Measurements from ENCODE around the gene TERB1. TPM values are rescaled to one million over a fixed set of nuclear protein-coding genes. Genes with fewer than 3 reads are reported as not detected.

Gene TERB1
- total RNA-seq, 3 donors from 2014 or later, result 0.28 to 0.32 TPM; not detected in 1

DNA sequence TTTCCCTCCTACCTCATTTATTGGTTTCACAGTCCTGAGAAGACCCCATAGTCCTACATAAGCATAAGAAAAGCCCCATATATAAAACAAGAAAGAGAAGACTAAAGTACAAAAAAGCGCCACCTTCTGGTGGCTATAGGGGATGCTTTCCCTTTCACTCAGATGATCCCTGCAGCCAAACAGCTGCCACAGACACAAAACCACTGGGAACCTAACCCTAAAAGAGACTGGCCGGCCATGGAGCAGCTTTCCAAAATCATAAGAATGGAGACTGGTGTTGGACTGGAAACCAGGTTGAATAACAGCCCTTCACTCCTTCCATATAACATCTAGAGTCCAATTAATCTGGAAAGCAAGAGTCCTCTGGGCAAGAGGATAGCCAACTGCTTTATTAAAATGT, 61.4 kb downstream of the TERB1 start:
- no peaks in the 10 kb centered on the region for H3K9me3 ChIP-seq
- ATAC-seq (peak; percentile 57), DNase-seq (peak in 1 of 3 donors; percentile 64)
- peaks cover 5% of the 10 kb centered on the region for H3K36me3 ChIP-seq (ENCODE audit: low read depth)
- H3K4me1 ChIP-seq (ENCODE audit: low read depth), result peaks cover 32% of the 10 kb centered on the region
- intact Hi-C loops (cut with DNase I, micrococcal nuclease), result no loop called here
- H3K4me3 ChIP-seq, result no peak overlapping the region
- TF ChIP-seq, protein P1, sequence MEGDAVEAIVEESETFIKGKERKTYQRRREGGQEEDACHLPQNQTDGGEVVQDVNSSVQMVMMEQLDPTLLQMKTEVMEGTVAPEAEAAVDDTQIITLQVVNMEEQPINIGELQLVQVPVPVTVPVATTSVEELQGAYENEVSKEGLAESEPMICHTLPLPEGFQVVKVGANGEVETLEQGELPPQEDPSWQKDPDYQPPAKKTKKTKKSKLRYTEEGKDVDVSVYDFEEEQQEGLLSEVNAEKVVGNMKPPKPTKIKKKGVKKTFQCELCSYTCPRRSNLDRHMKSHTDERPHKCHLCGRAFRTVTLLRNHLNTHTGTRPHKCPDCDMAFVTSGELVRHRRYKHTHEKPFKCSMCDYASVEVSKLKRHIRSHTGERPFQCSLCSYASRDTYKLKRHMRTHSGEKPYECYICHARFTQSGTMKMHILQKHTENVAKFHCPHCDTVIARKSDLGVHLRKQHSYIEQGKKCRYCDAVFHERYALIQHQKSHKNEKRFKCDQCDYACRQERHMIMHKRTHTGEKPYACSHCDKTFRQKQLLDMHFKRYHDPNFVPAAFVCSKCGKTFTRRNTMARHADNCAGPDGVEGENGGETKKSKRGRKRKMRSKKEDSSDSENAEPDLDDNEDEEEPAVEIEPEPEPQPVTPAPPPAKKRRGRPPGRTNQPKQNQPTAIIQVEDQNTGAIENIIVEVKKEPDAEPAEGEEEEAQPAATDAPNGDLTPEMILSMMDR (IDR thresholded peaks at IDR 0.05), result peak; percentile 33

DNA sequence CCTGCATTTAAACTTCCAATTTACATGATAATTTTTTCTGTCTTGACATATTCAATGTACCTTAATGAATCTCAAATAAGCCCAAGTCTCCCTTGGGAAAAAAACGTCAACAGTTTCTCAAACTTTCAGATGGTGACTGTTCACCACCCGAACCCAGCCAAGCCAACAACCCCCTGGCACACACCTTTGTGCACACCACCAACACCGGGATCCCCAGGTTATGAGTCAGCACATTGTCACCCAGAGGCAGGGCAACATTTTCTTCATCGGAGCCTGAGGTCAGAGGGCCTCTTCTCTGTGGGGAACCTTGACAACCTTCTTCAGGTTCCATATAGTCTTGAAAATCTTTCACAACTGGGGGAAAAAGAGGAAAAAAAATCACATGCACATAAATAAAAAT, 65.5 kb downstream of the TERB1 start:
- DNase-seq (no peak), ATAC-seq (no peak)
- Histone ChIP-seq H3K4me1 (ENCODE audit: low read depth) (peaks cover 13% of the 10 kb centered on the region), H3K4me3 (no peak overlapping the region), H3K36me3 (ENCODE audit: low read depth) (peaks cover 5% of the 10 kb centered on the region), H3K9me3 (no peaks in the 10 kb centered on the region)
- TF ChIP-seq, protein P1 (IDR thresholded peaks at IDR 0.05), result no peak
- intact Hi-C loops (cut with DNase I, micrococcal nuclease), result no loop called here

DNA sequence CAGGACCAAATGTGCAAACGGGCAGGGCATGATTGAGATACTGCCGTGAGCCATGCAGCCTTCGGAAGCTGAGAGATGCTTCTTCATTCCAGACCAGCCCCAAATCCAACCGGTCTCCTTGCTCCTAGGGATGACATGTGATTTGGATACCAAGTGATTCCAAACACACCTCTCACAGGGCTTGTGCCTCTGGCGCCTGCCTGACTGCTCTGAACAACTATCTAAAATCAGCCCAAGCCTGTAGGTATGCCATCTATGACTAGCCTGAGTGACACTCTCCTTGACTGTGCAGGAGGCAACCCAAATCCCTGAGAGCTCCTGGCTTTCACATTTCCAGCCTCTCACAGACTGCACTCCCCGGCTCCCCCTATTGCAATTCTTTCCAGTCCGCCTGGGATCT, 70.3 kb downstream of the TERB1 start:
- Histone ChIP-seq H3K4me1 (ENCODE audit: low read depth) (no peaks in the 10 kb centered on the region), H3K4me3 (no peak overlapping the region), H3K9me3 (no peaks in the 10 kb centered on the region), H3K36me3 (ENCODE audit: low read depth) (peaks cover 9% of the 10 kb centered on the region)
- DNase-seq, result no peak
- intact Hi-C loops (cut with DNase I, micrococcal nuclease), result no loop called here
- TF ChIP-seq, protein P1 (IDR thresholded peaks at IDR 0.05), result no peak
- no peak for ATAC-seq

DNA sequence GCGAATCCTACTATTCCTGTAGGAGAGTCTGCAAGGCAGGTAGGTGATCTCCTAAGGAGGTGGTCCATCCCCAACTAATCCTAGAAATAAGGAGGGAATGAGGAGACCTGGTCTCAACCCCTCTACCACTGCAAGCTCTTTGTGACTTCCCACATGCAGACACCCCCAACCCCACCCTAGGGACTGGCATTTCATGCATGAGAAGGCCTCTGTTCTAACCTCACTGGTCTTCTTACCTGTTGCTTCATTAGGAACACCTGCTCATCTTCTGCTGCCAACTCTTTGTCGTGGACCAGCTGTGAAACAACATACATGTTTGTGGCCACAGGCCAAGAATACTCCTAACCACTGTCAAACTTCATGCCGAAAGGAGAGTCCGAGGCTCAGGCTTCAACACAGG, 72.6 kb downstream of the TERB1 start:
- intact Hi-C loops (cut with DNase I, micrococcal nuclease), result no loop called here
- H3K9me3 ChIP-seq, result no peaks in the 10 kb centered on the region
- no peak for DNase-seq
- H3K36me3 ChIP-seq (ENCODE audit: low read depth), result peaks cover 4% of the 10 kb centered on the region
- H3K4me3 ChIP-seq, result no peak overlapping the region
- no peaks in the 10 kb centered on the region for H3K4me1 ChIP-seq (ENCODE audit: low read depth)
- ATAC-seq, result no peak
- TF ChIP-seq, protein P1 (IDR thresholded peaks at IDR 0.05), result no peak

DNA sequence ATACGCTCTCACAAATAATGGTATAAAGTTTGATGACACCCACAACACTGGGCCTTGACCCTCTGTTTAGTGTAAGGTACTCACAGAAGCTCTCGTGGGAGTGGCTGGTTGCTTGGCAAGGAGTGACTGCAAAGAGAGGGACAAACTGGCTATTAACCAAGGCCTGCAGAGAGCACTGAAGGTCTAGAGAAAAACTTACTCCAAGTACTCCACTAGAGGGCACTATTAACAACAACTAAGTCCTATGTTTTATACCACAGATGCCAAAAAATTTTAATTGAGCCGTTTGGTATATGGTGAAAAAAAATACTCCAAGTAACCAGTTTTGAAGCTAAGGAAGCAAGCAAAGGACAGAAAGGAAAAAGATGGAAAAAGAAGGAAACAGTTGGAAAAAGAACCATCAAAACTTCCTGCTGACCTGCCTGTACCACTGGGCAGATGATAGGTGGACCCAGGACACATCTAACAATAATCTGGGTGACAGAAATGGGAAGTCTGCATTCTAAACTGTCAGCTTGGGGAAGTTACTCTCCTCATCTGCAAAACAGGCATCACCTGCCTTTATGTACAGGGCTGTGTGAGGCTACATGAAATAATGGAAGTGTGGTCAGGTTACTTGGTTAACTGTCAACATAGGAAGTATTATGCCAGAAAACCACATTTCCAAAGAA, 73.1 kb downstream of the TERB1 start:
- ATAC-seq (peak; percentile 88), DNase-seq (no peak)
- no peak overlapping the region for H3K4me3 ChIP-seq
- TF ChIP-seq, protein P1 (IDR thresholded peaks at IDR 0.05), result no peak
- intact Hi-C loops (cut with DNase I, micrococcal nuclease), result no loop called here
- H3K4me1 ChIP-seq (ENCODE audit: low read depth), result no peaks in the 10 kb centered on the region
- no peaks in the 10 kb centered on the region for H3K9me3 ChIP-seq
- peaks cover 4% of the 10 kb centered on the region for H3K36me3 ChIP-seq (ENCODE audit: low read depth)

DNA sequence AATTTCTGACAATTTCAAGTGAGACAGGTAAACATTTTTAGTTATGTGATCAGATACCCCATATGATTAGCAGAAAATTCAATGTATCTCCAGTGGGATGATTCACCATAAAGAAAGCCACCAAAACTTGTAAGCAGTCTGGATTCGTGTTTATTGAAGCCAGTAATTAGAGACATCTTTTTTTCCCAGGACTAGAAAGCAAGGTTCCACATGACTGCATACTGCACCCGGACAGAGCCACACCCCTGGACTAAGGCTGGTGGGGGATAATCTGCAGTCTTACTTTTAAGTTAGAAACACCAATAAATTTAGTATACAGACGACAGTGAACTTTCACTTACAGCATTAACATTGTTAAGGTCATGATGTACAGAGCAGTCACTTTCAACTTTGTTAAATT, 80.6 kb downstream of the TERB1 start:
- no peak overlapping the region for H3K4me3 ChIP-seq
- H3K4me1 ChIP-seq (ENCODE audit: low read depth), result no peaks in the 10 kb centered on the region
- no peaks in the 10 kb centered on the region for H3K36me3 ChIP-seq (ENCODE audit: low read depth)
- ATAC-seq (no peak), DNase-seq (no peak)
- intact Hi-C loops (cut with DNase I, micrococcal nuclease), result no loop called here
- TF ChIP-seq, protein P1 (IDR thresholded peaks at IDR 0.05), result no peak
- no peaks in the 10 kb centered on the region for H3K9me3 ChIP-seq

Data from mucosa of descending colon (tissue), 3 donors.